Right cardiac atrium (tissue), 5 donors: ENCODE data around the gene KDM2B. TPM values are rescaled to one million over a fixed set of nuclear protein-coding genes. Genes with fewer than 3 reads are reported as not detected.
"Not testable (repeated sequence)": the region's sequence is repeated elsewhere in the genome, so short reads cannot be mapped to it uniquely, and the experiment has no call there.

ENCODE experiments used
- ATAC-seq, 2 donors: fragments of 200-7000 bp; cut with Tn5 transposase; one replicate each; pipeline versions ENCODE4 v1.8.0 to v1.9.1; 2020; ENCODE audit warnings: moderate library complexity in 2 of 2, mild to moderate bottlenecking in 1 of 2
- DNase-seq, 3 donors: peaks; one replicate each; pipeline ENCODE4 v3.0.0-alpha.2; 2020
- H3K27ac ChIP-seq: one replicate; pipeline ENCODE4 v1.5.1; 2013; ENCODE audit warnings: mild to moderate bottlenecking, low read length, control low read depth, moderate library complexity
- H3K27me3 ChIP-seq: one replicate; pipeline ENCODE4 v1.6.1; 2013; ENCODE audit not compliant: control insufficient read depth, insufficient read depth
- H3K4me1 ChIP-seq: one replicate; pipeline ENCODE4 v1.6.1; 2013; ENCODE audit warnings: low read length; ENCODE audit not compliant: control insufficient read depth, insufficient read depth
- H3K4me3 ChIP-seq: one replicate; pipeline ENCODE4 v1.5.1; 2013; ENCODE audit warnings: low read length, control low read depth
- H3K9me3 ChIP-seq: one replicate; pipeline ENCODE4 v1.6.1; 2013; ENCODE audit warnings: low read length; ENCODE audit not compliant: control insufficient read depth
- WGBS: extraction: QIAGEN DNeasy Blood & Tissue Kit; methylation state at CpG from one replicate; pipeline ENCODE4 v1.1.7; 2013; 5-methylcytosine and 5-hydroxymethylcytosine counted together
- intact Hi-C, 4 donors: fragments of 100-400 bp; cut with DNase I; formaldehyde crosslinking; loops; one replicate each; pipeline versions ENCODE4 v1.11.0 to v1.14.0; 2022 to 2023
- polyA plus RNA-seq: library from polyadenylated mRNA; stranded (reverse); fragments of 200-250 nt; gene quantifications from one replicate; pipeline ENCODE4 v1.2.3, GENCODE V29; 2013
- total RNA-seq, 4 donors: library from RNA; stranded (reverse); fragmentation: NEBNext Ultra II Directional; extraction: Animal tissue kit (Norgen Biotek cat#: 25700); gene quantifications; one replicate each; pipeline ENCODE4 v1.2.1, GENCODE V29; 2021
- donor health status: healthy with polysubstance abuse.
- donor health status: DM: no; HTN: yes; CAD: no.
- donor health status: DM: no; HTN: no; CAD: no.
- donor health status: DM: no; HTN: yes; CAD: no; lungs with severe emphysema.
- donor health status: DM: yes; HTN: yes; CAD: no.

The KDM2B gene
- total and polyA plus RNA-seq, 5 donors: 6.1 to 16.0 (median 13.0) TPM

DNA sequence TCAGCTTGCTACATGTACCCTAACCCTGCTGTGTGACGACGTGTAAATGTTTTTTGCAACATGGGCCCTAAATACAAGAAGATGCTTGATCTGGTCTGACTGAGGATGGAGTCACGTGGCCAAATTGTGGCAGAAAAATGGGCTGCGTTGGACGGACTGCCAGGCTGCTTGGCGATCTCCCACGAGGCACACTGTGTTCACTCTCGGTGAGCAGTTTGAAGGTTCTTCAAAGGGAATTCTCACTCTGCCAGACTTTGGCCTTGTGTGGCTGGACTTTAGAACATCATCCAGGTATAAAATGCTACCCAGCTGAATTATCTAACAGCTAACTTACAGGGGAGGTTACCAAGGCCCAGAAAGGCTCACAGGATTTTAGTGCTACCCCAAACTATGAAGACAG, 85.1 kb downstream of the KDM2B start:
- 91% methylated on average over 8 of the region's 8 CpGs for WGBS
- intact Hi-C loops: loop anchor here in 1 of 4 donors (5.0 kb wide), 1 partner anchor 187 kb away; no protein-coding TSS in a partner anchor
- H3K27ac ChIP-seq: no peak overlapping the region
- DNase-seq (no peak), ATAC-seq (no peak)
- no peaks in the 10 kb centered on the region for H3K4me1 ChIP-seq
- H3K9me3 ChIP-seq: no peaks in the 10 kb centered on the region
- H3K27me3 ChIP-seq: no peaks in the 10 kb centered on the region
- no peak overlapping the region for H3K4me3 ChIP-seq

- no peak overlapping the region for H3K27ac ChIP-seq
- peak in 2 of 3 donors; percentile 41 to 73 for DNase-seq
- no peaks in the 10 kb centered on the region for H3K4me1 ChIP-seq
- no peaks in the 10 kb centered on the region for H3K9me3 ChIP-seq
- H3K4me3 ChIP-seq: no peak overlapping the region
- 76% methylated on average over 19 of the region's 19 CpGs for WGBS
- intact Hi-C loops: no loop called here
- peak in 1 of 2 donors; percentile 57 for ATAC-seq
- H3K27me3 ChIP-seq: no peaks in the 10 kb centered on the region
Measured at GRCh38 chr12:121494093-121494787, 86.6 kb downstream of the KDM2B start.

- Histone ChIP-seq H3K27ac (no peak overlapping the region), H3K9me3 (no peaks in the 10 kb centered on the region), H3K4me1 (no peaks in the 10 kb centered on the region), H3K4me3 (no peak overlapping the region), H3K27me3 (no peaks in the 10 kb centered on the region)
- intact Hi-C loops: no loop called here
- ATAC-seq: no peak
- 56% methylated on average over 15 of the region's 15 CpGs for WGBS
- DNase-seq: no peak
Measured at GRCh38 chr12:121490401-121491281, 90.2 kb downstream of the KDM2B start.

- no peak for DNase-seq
- WGBS: 85% methylated on average over 16 of the region's 16 CpGs
- no peaks in the 10 kb centered on the region for H3K9me3 ChIP-seq
- H3K4me3 ChIP-seq: no peak overlapping the region
- no peak for ATAC-seq
- no peak overlapping the region for H3K27ac ChIP-seq
- intact Hi-C loops: no loop called here
- H3K27me3 ChIP-seq: no peaks in the 10 kb centered on the region
- H3K4me1 ChIP-seq: no peaks in the 10 kb centered on the region
Measured at GRCh38 chr12:121489874-121490273, 90.9 kb downstream of the KDM2B start.

GRCh38 chr12:121484967-121485366, 95.9 kb downstream of the KDM2B start:
- H3K27me3 ChIP-seq: no peaks in the 10 kb centered on the region
- H3K4me3 ChIP-seq: no peak overlapping the region
- intact Hi-C loops: no loop called here
- no peaks in the 10 kb centered on the region for H3K9me3 ChIP-seq
- DNase-seq (no peak), ATAC-seq (no peak)
- no peak overlapping the region for H3K27ac ChIP-seq
- 84% methylated on average over 6 of the region's 6 CpGs for WGBS
- H3K4me1 ChIP-seq: no peaks in the 10 kb centered on the region

GRCh38 chr12:121484564-121484963, 96.3 kb downstream of the KDM2B start:
- H3K9me3 ChIP-seq, DNase-seq, H3K27ac ChIP-seq, intact Hi-C loops, H3K4me3 ChIP-seq, H3K27me3 ChIP-seq, H3K4me1 ChIP-seq, ATAC-seq: not testable (repeated sequence)
- WGBS: 94% methylated on average over 5 of the region's 5 CpGs

GRCh38 chr12:121483949-121484348, 96.9 kb downstream of the KDM2B start:
- DNase-seq: no peak
- ATAC-seq: no peak
- Histone ChIP-seq H3K27ac (no peak overlapping the region), H3K4me3 (no peak overlapping the region), H3K4me1 (no peaks in the 10 kb centered on the region), H3K27me3 (no peaks in the 10 kb centered on the region), H3K9me3 (no peaks in the 10 kb centered on the region)
- WGBS: 75% methylated on average over 4 of the region's 4 CpGs
- intact Hi-C loops: no loop called here

DNA sequence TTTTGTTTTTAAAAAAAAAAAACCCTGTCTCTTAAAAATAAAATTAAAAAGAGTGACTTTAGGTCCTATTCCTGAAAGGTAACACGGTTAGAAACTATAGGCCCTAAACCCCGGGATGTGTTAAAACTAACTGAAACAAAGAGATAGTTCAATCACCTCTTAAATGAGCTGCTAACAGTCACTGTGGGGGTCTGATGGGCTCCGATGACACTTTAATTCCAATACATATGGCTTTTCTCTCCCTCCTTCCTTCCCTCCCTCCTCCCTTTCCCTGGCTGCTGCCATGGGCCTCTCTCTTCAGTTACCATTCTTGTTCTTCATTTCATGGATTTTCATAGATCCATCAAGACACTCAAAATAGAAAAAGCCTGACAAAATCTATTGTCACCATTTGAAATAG, 104.3 kb downstream of the KDM2B start:
- no peaks in the 10 kb centered on the region for H3K27me3 ChIP-seq
- H3K4me3 ChIP-seq: no peak overlapping the region
- no peaks in the 10 kb centered on the region for H3K9me3 ChIP-seq
- H3K27ac ChIP-seq: no peak overlapping the region
- DNase-seq (no peak), ATAC-seq (no peak)
- intact Hi-C loops: no loop called here
- no peaks in the 10 kb centered on the region for H3K4me1 ChIP-seq
- 71% methylated on average over 3 of the region's 3 CpGs for WGBS

GRCh38 chr12:121475279-121475678, 105.5 kb downstream of the KDM2B start:
- no peaks in the 10 kb centered on the region for H3K27me3 ChIP-seq
- 90% methylated on average over 2 of the region's 2 CpGs for WGBS
- H3K27ac ChIP-seq: no peak overlapping the region
- H3K4me1 ChIP-seq: no peaks in the 10 kb centered on the region
- ATAC-seq (no peak), DNase-seq (no peak)
- H3K4me3 ChIP-seq: no peak overlapping the region
- intact Hi-C loops: no loop called here
- no peaks in the 10 kb centered on the region for H3K9me3 ChIP-seq

DNA sequence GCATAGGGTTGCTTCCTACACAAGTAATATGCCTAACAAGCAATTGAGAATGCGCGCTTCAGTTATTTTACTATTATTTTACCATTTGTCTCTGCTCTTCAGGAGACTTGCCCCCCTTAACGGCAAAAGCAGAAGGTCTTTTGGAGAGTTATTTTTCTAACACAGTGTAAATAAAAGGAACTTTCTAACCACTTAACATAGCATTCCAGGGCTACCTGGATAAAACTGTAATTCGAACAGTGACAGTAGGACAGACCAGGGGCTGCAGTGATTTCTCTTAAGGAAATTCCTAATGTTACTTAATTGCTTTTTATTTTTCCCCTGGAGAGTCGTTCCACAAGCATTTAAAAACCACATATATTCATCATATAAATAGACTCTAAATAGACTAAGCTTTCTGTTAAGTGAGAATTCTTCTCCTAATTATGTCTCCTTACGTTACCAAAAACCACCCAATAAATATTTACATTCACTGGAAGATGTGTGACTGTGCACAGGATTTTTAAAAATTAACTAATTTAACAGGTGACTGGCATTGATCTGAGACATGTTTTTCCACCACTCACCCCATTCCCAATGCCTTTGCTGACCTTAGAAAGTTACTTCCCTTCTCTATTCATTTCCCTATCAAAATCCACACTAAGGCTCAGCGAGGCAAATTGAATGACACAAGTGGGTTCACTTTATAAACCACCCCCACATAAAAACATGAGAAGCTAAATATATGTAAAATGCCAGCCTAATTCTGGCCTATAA, 108.5 kb downstream of the KDM2B start:
- H3K4me1 ChIP-seq: no peaks in the 10 kb centered on the region
- H3K27me3 ChIP-seq: no peaks in the 10 kb centered on the region
- H3K27ac ChIP-seq: no peak overlapping the region
- ATAC-seq: no peak
- no peaks in the 10 kb centered on the region for H3K9me3 ChIP-seq
- intact Hi-C loops: no loop called here
- WGBS: 92% methylated on average over 7 of the region's 7 CpGs
- H3K4me3 ChIP-seq: no peak overlapping the region
- DNase-seq: no peak

DNA sequence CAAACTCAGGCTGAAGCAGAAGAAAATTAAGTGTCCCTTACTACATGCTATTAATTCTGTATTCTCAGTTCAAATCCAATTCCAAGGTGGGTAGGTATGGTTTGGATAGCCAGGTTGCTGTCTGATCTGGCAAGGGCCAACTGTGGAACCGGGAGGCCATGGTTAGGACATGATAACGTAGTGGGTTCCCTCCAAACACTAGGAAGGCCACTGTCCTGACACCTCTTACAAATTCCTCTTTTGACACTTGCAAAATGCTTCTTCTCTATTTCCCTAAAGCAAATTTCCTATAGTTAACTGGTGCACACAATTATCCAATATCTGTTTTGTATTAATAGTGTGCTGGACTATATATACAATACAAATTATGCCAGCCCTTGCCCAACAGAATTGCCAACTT, 110.1 kb downstream of the KDM2B start:
- 70% methylated on average over 2 of the region's 2 CpGs for WGBS
- no peak for ATAC-seq
- Histone ChIP-seq H3K4me1 (no peaks in the 10 kb centered on the region), H3K27me3 (no peaks in the 10 kb centered on the region), H3K9me3 (no peaks in the 10 kb centered on the region), H3K27ac (no peak overlapping the region), H3K4me3 (no peak overlapping the region)
- intact Hi-C loops: no loop called here
- DNase-seq: no peak
